A549 (cell line): Measurements from ENCODE around the gene GAP43. TPM values are rescaled to one million over a fixed set of nuclear protein-coding genes. Genes with fewer than 3 reads are reported as not detected.

Experiments
- ATAC-seq, 2 experiments: fragments of 200-7000 bp in 1 of 2; fragments of >200 bp in 1 of 2; cut with Nextera tagmentation in 1 of 2; cut with Tn5 transposase in 1 of 2; 3 replicates each; pipeline versions ENCODE4 v1.8.0 to v1.9.1; 2018 to 2020; ENCODE audit warnings: mild to moderate bottlenecking in 1 of 2, moderate library complexity in 1 of 2
- CTCF ChIA-PET: fragments of 300-600 bp; sonication (Branson Sonifier 250); formaldehyde crosslinking; extraction: SDS; loops from one replicate; lab custom pipeline; 2021; ENCODE audit warnings: antibody characterized with exemption, inconsistent platforms; lab: Yijun Ruan, JAX
- POLR2A ChIA-PET: fragments of 350-600 bp; formaldehyde crosslinking; extraction: SDS; loops from one replicate; lab custom pipeline; 2021; ENCODE audit warnings: antibody characterized with exemption, inconsistent platforms; lab: Yijun Ruan, JAX
- DNase-seq, 2 experiments: peaks; one replicate each; pipeline versions ENCODE4 v3.0.0 to v3.0.0-alpha.2; 2011 to 2016; ENCODE audit warnings: low read depth in 1 of 2, low spot score in 1 of 2
- FAIRE-seq: peaks from 2 replicates; lab custom pipeline; 2011; peaks lifted over from hg19 to GRCh38; lab: Jason Lieb, UNC
- H3K27ac ChIP-seq, 2 experiments: fragments of >200 bp; sonication (Bioruptor Twin); formaldehyde crosslinking; 3 replicates each; pipeline ENCODE4 v1.5.1; 2016 to 2017
- H3K4me1 ChIP-seq: fragments of >200 bp; sonication (Bioruptor Twin); formaldehyde crosslinking; 3 replicates; pipeline ENCODE4 v1.6.1; 2016
- H3K4me2 ChIP-seq: fragments of >200 bp; sonication (Bioruptor Twin); formaldehyde crosslinking; 3 replicates; pipeline ENCODE4 v1.6.1; 2016
- H3K4me3 ChIP-seq: fragments of >200 bp; sonication (Bioruptor Twin); formaldehyde crosslinking; 3 replicates; pipeline ENCODE4 v1.5.1; 2016
- H3K9me3 ChIP-seq: fragments of >200 bp; sonication (Bioruptor Twin); formaldehyde crosslinking; 3 replicates; pipeline ENCODE4 v1.6.1; 2016
- CBX2 ChIP-seq: fragments of 200-600 bp; sonication (generic); IDR thresholded peaks from 2 replicates; pipeline ENCODE4 v1.6.1; 2016; ENCODE audit warnings: low read depth, mild to moderate bottlenecking, borderline replicate concordance
- CBX8 ChIP-seq: fragments of 200-600 bp; sonication (generic); IDR thresholded peaks from 2 replicates; pipeline ENCODE4 v1.6.1; 2016
- CHD4 ChIP-seq: fragments of 200-600 bp; sonication (generic); IDR thresholded peaks from 2 replicates; pipeline ENCODE4 v1.6.1; 2016; ENCODE audit warnings: antibody characterized with exemption, mild to moderate bottlenecking, borderline replicate concordance
- FOSB ChIP-seq: fragments of 250-450 bp; sonication (Bioruptor Pico); IDR thresholded peaks from 2 replicates; pipeline ENCODE4 v1.5.0; 2020; ENCODE audit warnings: mild to moderate bottlenecking, moderate library complexity
- FOSL2 ChIP-seq, 2 experiments: fragments of 450-650 bp in 1 of 2; fragments of >200 bp in 1 of 2; sonication (Bioruptor Twin) in 1 of 2; formaldehyde crosslinking; IDR thresholded peaks; 2 replicates each; pipeline versions ENCODE4 v1.5.0 to v1.6.1; 2016 to 2020; ENCODE audit warnings: mild to moderate bottlenecking in 1 of 2, moderate library complexity in 1 of 2
- HDAC2 ChIP-seq: fragments of 200-600 bp; sonication (generic); IDR thresholded peaks from 2 replicates; pipeline ENCODE4 v1.6.1; 2016
- HOXA7 ChIP-seq: fragments of 250-450 bp; sonication (Bioruptor Pico); IDR thresholded peaks from 2 replicates; pipeline ENCODE4 v1.5.0; 2020; ENCODE audit warnings: mild to moderate bottlenecking, moderate library complexity
- HOXB13 ChIP-seq: fragments of 250-450 bp; sonication (Bioruptor Pico); IDR thresholded peaks from 2 replicates; pipeline ENCODE4 v1.5.0; 2020; ENCODE audit warnings: low read depth, mild to moderate bottlenecking, moderate library complexity
- HOXB5 ChIP-seq: fragments of 250-450 bp; sonication (Bioruptor Pico); IDR thresholded peaks from 2 replicates; pipeline ENCODE4 v1.5.0; 2020; ENCODE audit warnings: mild to moderate bottlenecking, moderate library complexity
- KDM1A ChIP-seq: fragments of 200-600 bp; sonication (generic); IDR thresholded peaks from 2 replicates; pipeline ENCODE4 v1.6.1; 2016; ENCODE audit warnings: low read depth, mild to moderate bottlenecking
- KDM5A ChIP-seq: fragments of 200-600 bp; sonication (generic); IDR thresholded peaks from 2 replicates; pipeline ENCODE4 v1.6.1; 2016; ENCODE audit warnings: antibody characterized with exemption, mild to moderate bottlenecking
- MAFK ChIP-seq: fragments of 450-650 bp; IDR thresholded peaks from 2 replicates; pipeline ENCODE4 v1.6.1; 2014; ENCODE audit not compliant: partially characterized antibody
- MAZ ChIP-seq: fragments of 150-350 bp; IDR thresholded peaks from 2 replicates; pipeline ENCODE4 v1.6.1; 2014; ENCODE audit warnings: antibody characterized with exemption, low read depth, low read length, borderline replicate concordance
- PHF8 ChIP-seq: fragments of 200-600 bp; sonication (generic); IDR thresholded peaks from 2 replicates; pipeline ENCODE4 v1.6.1; 2016; ENCODE audit warnings: low read depth, mild to moderate bottlenecking, antibody characterized with exemption, moderate library complexity, borderline replicate concordance
- POLR2AphosphoS2 ChIP-seq: conservative IDR thresholded peaks from 2 replicates; pipeline ENCODE4 v1.6.1; 2012; ENCODE audit warnings: low read length, improper control_type of control experiment, inconsistent platforms
- RARB ChIP-seq: fragments of 250-450 bp; sonication (Bioruptor Pico); IDR thresholded peaks from 2 replicates; pipeline ENCODE4 v1.8.0; 2021; ENCODE audit warnings: mild to moderate bottlenecking, moderate library complexity
- RFX5 ChIP-seq: fragments of 450-650 bp; IDR thresholded peaks from 2 replicates; pipeline ENCODE4 v1.7.1; 2014; ENCODE audit warnings: antibody characterized with exemption, mild to moderate bottlenecking, moderate library complexity
- ZNF302 ChIP-seq: fragments of 250-450 bp; sonication (Bioruptor Pico); IDR thresholded peaks from 2 replicates; pipeline ENCODE4 v1.9.0; 2021; ENCODE audit warnings: inconsistent platforms, mild to moderate bottlenecking, moderate library complexity
- ZSCAN20 ChIP-seq: fragments of 250-450 bp; sonication (Bioruptor Pico); IDR thresholded peaks from 2 replicates; pipeline ENCODE4 v1.8.0; 2022; ENCODE audit warnings: mild to moderate bottlenecking, moderate library complexity
- WGBS: methylation state at CpG from one replicate; pipeline ENCODE4 v1.1.6; 2017; ENCODE audit errors: missing lambda C conversion rate; 5-methylcytosine and 5-hydroxymethylcytosine counted together
- polyA plus RNA-seq, 4 experiments: library from polyadenylated mRNA; depleted of rRNA in 3 of 4; stranded (reverse); fragments of >200 nt; fragmentation: RNase III in 1 of 4; extraction: RNeasy Plus Mini Kit Qiagen cat#74134 plus additional on column Dnase treatment in 1 of 4; gene quantifications; 2 replicates in 3 of 4; 3 replicates in 1 of 4; pipeline ENCODE4 v1.2.3, GENCODE V29; 2011 to 2017
- TF ChIP-seq, protein P1 (sequence below): fragments of >200 bp; sonication (Bioruptor Twin); formaldehyde crosslinking; IDR thresholded peaks from 3 replicates; pipeline ENCODE4 v1.6.1; 2016
- TF ChIP-seq, protein P2 (sequence below): IDR thresholded peaks from 2 replicates; pipeline ENCODE4 v1.6.1; 2012
- TF ChIP-seq, protein P3 (sequence below): fragments of >200 bp; sonication (Bioruptor Twin); formaldehyde crosslinking; IDR thresholded peaks from 3 replicates; pipeline ENCODE4 v1.5.1; 2016
- TF ChIP-seq, protein P4 (sequence below): fragments of 250-450 bp; sonication (Bioruptor Pico); IDR thresholded peaks from 2 replicates; pipeline ENCODE4 v1.5.0; 2020; ENCODE audit warnings: low read depth, mild to moderate bottlenecking, moderate library complexity
- TF ChIP-seq, protein P5 (sequence below): IDR thresholded peaks from 2 replicates; pipeline ENCODE4 v1.6.1; 2012; ENCODE audit warnings: low read depth, borderline replicate concordance
- TF ChIP-seq, protein P6 (sequence below): IDR thresholded peaks from 2 replicates; pipeline ENCODE4 v1.6.1; 2012
- TF ChIP-seq, protein P7 (sequence below): fragments of 200-600 bp; sonication (generic); IDR thresholded peaks from 2 replicates; pipeline ENCODE4 v1.6.1; 2016; ENCODE audit warnings: antibody characterized with exemption, mild to moderate bottlenecking, moderate library complexity
- TF ChIP-seq, protein P8 (sequence below): fragments of 150-350 bp; IDR thresholded peaks from 2 replicates; pipeline ENCODE4 v1.6.1; 2014; ENCODE audit warnings: low read depth, mild to moderate bottlenecking, low read length

GAP43 gene
- polyA plus RNA-seq, 2 of the 4 experiments (the other 2 are of a cell fraction) = not detected

DNA sequence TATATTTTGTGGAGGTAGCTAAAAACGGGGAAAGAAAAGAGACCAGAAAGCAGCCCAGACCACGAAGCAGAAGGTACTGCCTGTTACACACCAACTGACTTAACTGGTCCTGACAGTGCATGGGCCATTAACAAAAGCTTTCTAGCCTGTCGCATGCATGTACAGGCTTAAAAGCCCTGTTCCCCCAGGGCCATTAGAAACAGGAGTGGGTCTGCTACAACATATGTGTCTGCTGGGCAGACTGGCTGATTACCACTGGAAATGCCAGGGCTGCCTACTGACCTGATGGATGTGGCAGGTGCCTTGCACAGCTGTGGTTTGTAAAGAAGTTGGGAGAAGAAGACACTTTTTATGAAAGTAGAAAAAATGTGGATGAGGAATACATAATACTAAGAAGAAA, 137.4 kb downstream of the GAP43 start:
- Histone ChIP-seq H3K4me3 (no peak overlapping the region), H3K27ac (no peak overlapping the region), H3K9me3 (no peaks in the 10 kb centered on the region), H3K4me2 (no peak overlapping the region), H3K4me1 (no peaks in the 10 kb centered on the region)
- FAIRE-seq (no peak), ATAC-seq (no peak), DNase-seq (no peak)
- CTCF ChIA-PET = no interaction called here
- POLR2A ChIA-PET = no interaction called here
- no peak for TF ChIP-seq HOXB5
- no peak for TF ChIP-seq HDAC2
- TF ChIP-seq, protein P1, sequence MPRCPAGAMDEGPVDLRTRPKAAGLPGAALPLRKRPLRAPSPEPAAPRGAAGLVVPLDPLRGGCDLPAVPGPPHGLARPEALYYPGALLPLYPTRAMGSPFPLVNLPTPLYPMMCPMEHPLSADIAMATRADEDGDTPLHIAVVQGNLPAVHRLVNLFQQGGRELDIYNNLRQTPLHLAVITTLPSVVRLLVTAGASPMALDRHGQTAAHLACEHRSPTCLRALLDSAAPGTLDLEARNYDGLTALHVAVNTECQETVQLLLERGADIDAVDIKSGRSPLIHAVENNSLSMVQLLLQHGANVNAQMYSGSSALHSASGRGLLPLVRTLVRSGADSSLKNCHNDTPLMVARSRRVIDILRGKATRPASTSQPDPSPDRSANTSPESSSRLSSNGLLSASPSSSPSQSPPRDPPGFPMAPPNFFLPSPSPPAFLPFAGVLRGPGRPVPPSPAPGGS = no peak
- TF ChIP-seq PHF8 = no peak
- TF ChIP-seq, protein P2, sequence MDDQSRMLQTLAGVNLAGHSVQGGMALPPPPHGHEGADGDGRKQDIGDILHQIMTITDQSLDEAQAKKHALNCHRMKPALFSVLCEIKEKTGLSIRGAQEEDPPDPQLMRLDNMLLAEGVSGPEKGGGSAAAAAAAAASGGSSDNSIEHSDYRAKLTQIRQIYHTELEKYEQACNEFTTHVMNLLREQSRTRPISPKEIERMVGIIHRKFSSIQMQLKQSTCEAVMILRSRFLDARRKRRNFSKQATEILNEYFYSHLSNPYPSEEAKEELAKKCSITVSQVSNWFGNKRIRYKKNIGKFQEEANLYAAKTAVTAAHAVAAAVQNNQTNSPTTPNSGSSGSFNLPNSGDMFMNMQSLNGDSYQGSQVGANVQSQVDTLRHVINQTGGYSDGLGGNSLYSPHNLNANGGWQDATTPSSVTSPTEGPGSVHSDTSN = no peak
- TF ChIP-seq, protein P3, sequence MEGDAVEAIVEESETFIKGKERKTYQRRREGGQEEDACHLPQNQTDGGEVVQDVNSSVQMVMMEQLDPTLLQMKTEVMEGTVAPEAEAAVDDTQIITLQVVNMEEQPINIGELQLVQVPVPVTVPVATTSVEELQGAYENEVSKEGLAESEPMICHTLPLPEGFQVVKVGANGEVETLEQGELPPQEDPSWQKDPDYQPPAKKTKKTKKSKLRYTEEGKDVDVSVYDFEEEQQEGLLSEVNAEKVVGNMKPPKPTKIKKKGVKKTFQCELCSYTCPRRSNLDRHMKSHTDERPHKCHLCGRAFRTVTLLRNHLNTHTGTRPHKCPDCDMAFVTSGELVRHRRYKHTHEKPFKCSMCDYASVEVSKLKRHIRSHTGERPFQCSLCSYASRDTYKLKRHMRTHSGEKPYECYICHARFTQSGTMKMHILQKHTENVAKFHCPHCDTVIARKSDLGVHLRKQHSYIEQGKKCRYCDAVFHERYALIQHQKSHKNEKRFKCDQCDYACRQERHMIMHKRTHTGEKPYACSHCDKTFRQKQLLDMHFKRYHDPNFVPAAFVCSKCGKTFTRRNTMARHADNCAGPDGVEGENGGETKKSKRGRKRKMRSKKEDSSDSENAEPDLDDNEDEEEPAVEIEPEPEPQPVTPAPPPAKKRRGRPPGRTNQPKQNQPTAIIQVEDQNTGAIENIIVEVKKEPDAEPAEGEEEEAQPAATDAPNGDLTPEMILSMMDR = no peak
- TF ChIP-seq RFX5 = no peak
- no peak for TF ChIP-seq POLR2AphosphoS2
- TF ChIP-seq HOXB13 (CRISPR knock-in tag) = no peak
- TF ChIP-seq ZSCAN20 (CRISPR knock-in tag) = no peak
- TF ChIP-seq, protein P4, sequence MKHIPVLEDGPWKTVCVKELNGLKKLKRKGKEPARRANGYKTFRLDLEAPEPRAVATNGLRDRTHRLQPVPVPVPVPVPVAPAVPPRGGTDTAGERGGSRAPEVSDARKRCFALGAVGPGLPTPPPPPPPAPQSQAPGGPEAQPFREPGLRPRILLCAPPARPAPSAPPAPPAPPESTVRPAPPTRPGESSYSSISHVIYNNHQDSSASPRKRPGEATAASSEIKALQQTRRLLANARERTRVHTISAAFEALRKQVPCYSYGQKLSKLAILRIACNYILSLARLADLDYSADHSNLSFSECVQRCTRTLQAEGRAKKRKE (CRISPR knock-in tag) = no peak
- no peak for TF ChIP-seq FOSB
- no peak for TF ChIP-seq FOSL2 (IDR thresholded peaks at IDR 0.05)
- no peak for TF ChIP-seq FOSL2 (CRISPR knock-in tag; IDR thresholded peaks at IDR 0.05)
- TF ChIP-seq, protein P5, sequence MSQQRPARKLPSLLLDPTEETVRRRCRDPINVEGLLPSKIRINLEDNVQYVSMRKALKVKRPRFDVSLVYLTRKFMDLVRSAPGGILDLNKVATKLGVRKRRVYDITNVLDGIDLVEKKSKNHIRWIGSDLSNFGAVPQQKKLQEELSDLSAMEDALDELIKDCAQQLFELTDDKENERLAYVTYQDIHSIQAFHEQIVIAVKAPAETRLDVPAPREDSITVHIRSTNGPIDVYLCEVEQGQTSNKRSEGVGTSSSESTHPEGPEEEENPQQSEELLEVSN = no peak
- TF ChIP-seq, protein P6, sequence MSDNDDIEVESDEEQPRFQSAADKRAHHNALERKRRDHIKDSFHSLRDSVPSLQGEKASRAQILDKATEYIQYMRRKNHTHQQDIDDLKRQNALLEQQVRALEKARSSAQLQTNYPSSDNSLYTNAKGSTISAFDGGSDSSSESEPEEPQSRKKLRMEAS = no peak
- 44% methylated on average over 3 of the region's 3 CpGs for WGBS

DNA sequence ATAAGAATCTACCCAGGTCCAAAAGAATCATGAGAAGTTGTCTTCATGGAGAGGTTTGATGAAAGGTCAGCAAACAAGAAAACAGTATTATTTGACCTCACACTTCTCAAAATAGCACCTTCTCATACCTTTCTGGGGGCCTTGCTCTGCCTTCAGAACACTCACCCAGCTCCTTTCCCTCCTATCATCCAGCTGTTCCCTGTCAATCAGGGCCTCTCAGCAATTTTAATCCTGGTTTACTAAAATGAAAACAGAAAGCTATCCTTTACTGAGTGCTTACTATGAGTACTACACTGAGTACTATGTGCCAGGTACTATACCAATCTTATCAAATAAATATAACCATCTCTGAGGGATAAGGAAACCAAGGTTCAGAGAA, 138.6 kb downstream of the GAP43 start:
- no peak for FAIRE-seq
- H3K9me3 ChIP-seq = no peaks in the 10 kb centered on the region
- H3K4me3 ChIP-seq = no peak overlapping the region
- H3K4me1 ChIP-seq = peaks cover 6% of the 10 kb centered on the region; the same call in 2 of the 3 replicates
- no peak for ATAC-seq
- DNase-seq = no peak
- ChIA-PET POLR2A (no interaction called here), CTCF (no interaction called here)
- H3K27ac ChIP-seq = no peak overlapping the region
- H3K4me2 ChIP-seq = no peak overlapping the region
- TF ChIP-seq, protein P7, sequence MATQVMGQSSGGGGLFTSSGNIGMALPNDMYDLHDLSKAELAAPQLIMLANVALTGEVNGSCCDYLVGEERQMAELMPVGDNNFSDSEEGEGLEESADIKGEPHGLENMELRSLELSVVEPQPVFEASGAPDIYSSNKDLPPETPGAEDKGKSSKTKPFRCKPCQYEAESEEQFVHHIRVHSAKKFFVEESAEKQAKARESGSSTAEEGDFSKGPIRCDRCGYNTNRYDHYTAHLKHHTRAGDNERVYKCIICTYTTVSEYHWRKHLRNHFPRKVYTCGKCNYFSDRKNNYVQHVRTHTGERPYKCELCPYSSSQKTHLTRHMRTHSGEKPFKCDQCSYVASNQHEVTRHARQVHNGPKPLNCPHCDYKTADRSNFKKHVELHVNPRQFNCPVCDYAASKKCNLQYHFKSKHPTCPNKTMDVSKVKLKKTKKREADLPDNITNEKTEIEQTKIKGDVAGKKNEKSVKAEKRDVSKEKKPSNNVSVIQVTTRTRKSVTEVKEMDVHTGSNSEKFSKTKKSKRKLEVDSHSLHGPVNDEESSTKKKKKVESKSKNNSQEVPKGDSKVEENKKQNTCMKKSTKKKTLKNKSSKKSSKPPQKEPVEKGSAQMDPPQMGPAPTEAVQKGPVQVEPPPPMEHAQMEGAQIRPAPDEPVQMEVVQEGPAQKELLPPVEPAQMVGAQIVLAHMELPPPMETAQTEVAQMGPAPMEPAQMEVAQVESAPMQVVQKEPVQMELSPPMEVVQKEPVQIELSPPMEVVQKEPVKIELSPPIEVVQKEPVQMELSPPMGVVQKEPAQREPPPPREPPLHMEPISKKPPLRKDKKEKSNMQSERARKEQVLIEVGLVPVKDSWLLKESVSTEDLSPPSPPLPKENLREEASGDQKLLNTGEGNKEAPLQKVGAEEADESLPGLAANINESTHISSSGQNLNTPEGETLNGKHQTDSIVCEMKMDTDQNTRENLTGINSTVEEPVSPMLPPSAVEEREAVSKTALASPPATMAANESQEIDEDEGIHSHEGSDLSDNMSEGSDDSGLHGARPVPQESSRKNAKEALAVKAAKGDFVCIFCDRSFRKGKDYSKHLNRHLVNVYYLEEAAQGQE = no peak
- TF ChIP-seq CBX8 (no peak), CBX2 (no peak), CHD4 (no peak), ZSCAN20 (CRISPR knock-in tag) (no peak), RARB (no peak), KDM5A (no peak), KDM1A (no peak), MAFK (no peak), ZNF302 (no peak), FOSL2 (IDR thresholded peaks at IDR 0.05) (no peak), FOSL2 (CRISPR knock-in tag; IDR thresholded peaks at IDR 0.05) (no peak), HOXA7 (no peak), MAZ (no peak)
- TF ChIP-seq, protein P8, sequence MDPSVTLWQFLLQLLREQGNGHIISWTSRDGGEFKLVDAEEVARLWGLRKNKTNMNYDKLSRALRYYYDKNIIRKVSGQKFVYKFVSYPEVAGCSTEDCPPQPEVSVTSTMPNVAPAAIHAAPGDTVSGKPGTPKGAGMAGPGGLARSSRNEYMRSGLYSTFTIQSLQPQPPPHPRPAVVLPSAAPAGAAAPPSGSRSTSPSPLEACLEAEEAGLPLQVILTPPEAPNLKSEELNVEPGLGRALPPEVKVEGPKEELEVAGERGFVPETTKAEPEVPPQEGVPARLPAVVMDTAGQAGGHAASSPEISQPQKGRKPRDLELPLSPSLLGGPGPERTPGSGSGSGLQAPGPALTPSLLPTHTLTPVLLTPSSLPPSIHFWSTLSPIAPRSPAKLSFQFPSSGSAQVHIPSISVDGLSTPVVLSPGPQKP = no peak
